HepG2 (cell line): ENCODE measurements around the gene HTN3. TPM values are rescaled to one million over a fixed set of nuclear protein-coding genes. Genes with fewer than 3 reads are reported as not detected.

Experiments used
- ATAC-seq: fragments of 200-7000 bp; cut with Tn5 transposase; 3 replicates; pipeline ENCODE4 v1.9.1; 2020; ENCODE audit warnings: mild to moderate bottlenecking, moderate library complexity
- BruUV-seq: library from RNA; stranded (reverse); fragments of 400-500 nt; replicated peaks from 2 replicates; lab custom pipeline; 2021; lab: Mats Ljungman, UMichigan
- CTCF ChIA-PET: fragments of 300-600 bp; formaldehyde crosslinking; extraction: SDS; loops from one replicate; lab custom pipeline; 2021; ENCODE audit warnings: low total read pairs, inconsistent platforms, low intra/inter-chr PET ratio; lab: Yijun Ruan, JAX
- POLR2A ChIA-PET: fragments of 350-600 bp; sonication (Branson Sonifier 250); formaldehyde crosslinking; loops from one replicate; lab custom pipeline; 2020; ENCODE audit warnings: antibody characterized with exemption, inconsistent platforms; lab: Yijun Ruan, JAX
- DNase-seq: peaks from one replicate; pipeline ENCODE4 v3.0.0-alpha.2; 2015; ENCODE audit warnings: low spot score
- FAIRE-seq: peaks from 3 replicates; lab custom pipeline; 2011; peaks lifted over from hg19 to GRCh38; lab: Jason Lieb, UNC
- H2AFZ ChIP-seq: one replicate; pipeline ENCODE4 v1.6.1; 2011; ENCODE audit warnings: low read length, inconsistent platforms
- H3K27ac ChIP-seq: fragments of 300-600 bp; 3 replicates; pipeline ENCODE4 v1.8.0; 2011; ENCODE audit warnings: mixed run types, mild to moderate bottlenecking, mixed read lengths, low read length, inconsistent platforms; ENCODE audit not compliant: insufficient read depth; ENCODE audit errors: extremely low read length
- H3K27me3 ChIP-seq, 2 experiments: fragments of 200-600 bp in 1 of 2; 2 replicates in 1 of 2; 3 replicates in 1 of 2; pipeline versions ENCODE4 v1.6.0 to v1.8.0; 2011; ENCODE audit warnings: low read length in 2 of 2, mild to moderate bottlenecking in 2 of 2, moderate library complexity in 2 of 2, inconsistent platforms in 1 of 2; ENCODE audit not compliant: insufficient read depth in 2 of 2, control insufficient read depth in 1 of 2
- H3K36me3 ChIP-seq, 2 experiments: fragments of 200-600 bp in 1 of 2; replicated peaks in 1 of 2; 2 replicates in 1 of 2; 3 replicates in 1 of 2; pipeline versions ENCODE4 v1.5.1 to v1.8.0; 2011; ENCODE audit warnings: low read length in 2 of 2, inconsistent platforms in 1 of 2; ENCODE audit not compliant: insufficient read depth in 2 of 2, control insufficient read depth in 1 of 2
- H3K4me1 ChIP-seq: 2 replicates; pipeline ENCODE4 v1.5.1; 2012; ENCODE audit warnings: low read length, inconsistent platforms; ENCODE audit not compliant: insufficient read depth
- H3K4me2 ChIP-seq: 2 replicates; pipeline ENCODE4 v1.6.0; 2011; ENCODE audit warnings: low read depth, low read length, inconsistent platforms
- H3K4me3 ChIP-seq, 3 experiments: fragments of 200-600 bp in 1 of 3; sonication (generic), shearing (Covaris generic) in 1 of 3; replicated peaks in 1 of 3; 2 replicates each; pipeline ENCODE4 v1.5.1; 2011 to 2016; ENCODE audit warnings: low read length in 3 of 3, inconsistent platforms in 2 of 3, low read depth in 2 of 3, mild to moderate bottlenecking in 2 of 3, control low read depth in 1 of 3, mixed read lengths in 1 of 3; ENCODE audit not compliant: insufficient read depth in 1 of 3
- H3K79me2 ChIP-seq: one replicate; pipeline ENCODE4 v1.6.1; 2011; ENCODE audit warnings: low read length, inconsistent platforms; ENCODE audit not compliant: insufficient read depth
- H3K9ac ChIP-seq: 2 replicates; pipeline ENCODE4 v1.6.0; 2011; ENCODE audit warnings: mild to moderate bottlenecking, low read depth, low read length, inconsistent platforms; ENCODE audit not compliant: insufficient read depth
- H3K9me3 ChIP-seq: 2 replicates; pipeline ENCODE4 v1.5.1; 2012; ENCODE audit warnings: mild to moderate bottlenecking, low read length
- H4K20me1 ChIP-seq: 2 replicates; pipeline ENCODE4 v1.6.0; 2011; ENCODE audit warnings: inconsistent platforms, mild to moderate bottlenecking, low read length, moderate library complexity; ENCODE audit not compliant: insufficient read depth
- ASH2L ChIP-seq: fragments of 300-600, 200-600 bp; sonication (generic); IDR thresholded peaks from 2 replicates; pipeline ENCODE4 v1.7.0; 2017; ENCODE audit warnings: low read depth, mild to moderate bottlenecking, moderate library complexity, mixed read lengths, low read length; ENCODE audit not compliant: insufficient read length
- HNF4A ChIP-seq: sonication (generic); formaldehyde crosslinking; IDR thresholded peaks from 2 replicates; pipeline ENCODE4 v1.4.0; 2020; ENCODE audit warnings: missing genetic modification reagents
- MAFF ChIP-seq: IDR thresholded peaks from 2 replicates; pipeline ENCODE4 v1.6.1; 2011; ENCODE audit warnings: low read depth, low read length, improper control_type of control experiment
- MAFK ChIP-seq, 2 experiments: IDR thresholded peaks in 1 of 2; conservative IDR thresholded peaks in 1 of 2; 2 replicates each; pipeline ENCODE4 v1.6.1; 2011; ENCODE audit warnings: improper control_type of control experiment in 2 of 2, low read length in 2 of 2
- NFE2L1 ChIP-seq: sonication (generic); formaldehyde crosslinking; IDR thresholded peaks from 2 replicates; pipeline ENCODE4 v1.4.0; 2020; ENCODE audit warnings: missing genetic modification reagents, mild to moderate bottlenecking, borderline replicate concordance
- SP1 ChIP-seq, 2 experiments: fragments of 450-650 bp in 1 of 2; sonication (generic) in 1 of 2; formaldehyde crosslinking in 1 of 2; IDR thresholded peaks; 2 replicates each; pipeline versions ENCODE4 v1.4.0 to v1.6.1; 2016 to 2020; ENCODE audit warnings: missing genetic modification reagents in 1 of 2
- ZNF101 ChIP-seq: sonication (generic); formaldehyde crosslinking; IDR thresholded peaks from 2 replicates; pipeline ENCODE4 v1.4.0; 2020; ENCODE audit warnings: mild to moderate bottlenecking, low read depth, missing genetic modification reagents, borderline replicate concordance
- ZNF207 ChIP-seq: fragments of 450-650 bp; IDR thresholded peaks from 2 replicates; pipeline ENCODE4 v1.6.1; 2016; ENCODE audit warnings: antibody characterized with exemption, borderline replicate concordance
- ZNF232 ChIP-seq: sonication (generic); formaldehyde crosslinking; IDR thresholded peaks from 2 replicates; pipeline ENCODE4 v1.4.0; 2020; ENCODE audit warnings: missing genetic modification reagents, borderline replicate concordance
- ZNF607 ChIP-seq: sonication (generic); formaldehyde crosslinking; IDR thresholded peaks from 2 replicates; pipeline ENCODE4 v1.5.1; 2020; ENCODE audit warnings: missing genetic modification reagents, mild to moderate bottlenecking, borderline replicate concordance
- ZNF672 ChIP-seq: sonication (generic); formaldehyde crosslinking; IDR thresholded peaks from 2 replicates; pipeline ENCODE4 v1.8.1; 2022; ENCODE audit warnings: missing genetic modification reagents
- whole genome bisulfite sequencing: methylation state at CpG from one replicate; pipeline ENCODE4 v1.1.6; 2017; ENCODE audit warnings: low lambda C conversion rate; 5-methylcytosine and 5-hydroxymethylcytosine counted together
- in situ Hi-C: cut with HindIII; loops from 2 replicates; pipeline ENCODE4 v1.10.0; 2017; ENCODE audit warnings: low pct_unique_long_range_greater_than_20kb; ENCODE audit not compliant: extremely low pct_ligation_motif_present
- intact Hi-C: fragments of 100-400 bp; cut with micrococcal nuclease; formaldehyde crosslinking; loops from one replicate; pipeline ENCODE4 v1.10.0; 2022; ENCODE audit not compliant: unreplicated experiment
- polyA plus RNA-seq, 8 experiments: library from polyadenylated mRNA; depleted of rRNA in 3 of 8; stranded (reverse) in 7 of 8; unstranded in 1 of 8; fragments of >200 nt; fragmentation: Illumina TruSeq in 4 of 8; extraction: Trizol in 4 of 8; gene quantifications; 2 replicates each; pipeline versions ENCODE4 v1.2.1 to v1.2.3, GENCODE V29; 2011 to 2016; ENCODE audit warnings: low read depth in 4 of 8, missing spikeins in 1 of 8, mixed read lengths in 1 of 8; ENCODE audit not compliant: insufficient read depth in 1 of 8
- total RNA-seq, 5 experiments: library from RNA; depleted of rRNA; stranded (reverse); fragments of >200 nt; fragmentation: Illumina TruSeq; extraction: Trizol; gene quantifications; 2 replicates each; pipeline ENCODE4 v1.2.3, GENCODE V29; 2016; ENCODE audit warnings: low read depth in 1 of 5
- TF ChIP-seq, protein P1 (sequence below): sonication (generic); formaldehyde crosslinking; IDR thresholded peaks from 2 replicates; pipeline ENCODE4 v1.9.0; 2021; ENCODE audit warnings: missing genetic modification reagents, mild to moderate bottlenecking, borderline replicate concordance

The HTN3 gene
- total and polyA plus RNA-seq, 2 of the 13 experiments (the other 11 are each of a cell fraction or from before 2014, with no cell fraction given) = not detected

- no TSS peak for BruUV-seq
- WGBS = 85% methylated on average over 1 of the region's 1 CpG
- DNase-seq (no peak), FAIRE-seq (no peak), ATAC-seq (no peak)
- intact Hi-C loops (loop anchor here (10.0 kb wide), 1 partner anchor 1458 kb away; no protein-coding TSS in a partner anchor), in situ Hi-C loops (no loop called here)
- Histone ChIP-seq H3K4me3 (no peak overlapping the region), H3K4me1 (peaks cover 17% of the 10 kb centered on the region), H3K36me3 (no peaks in the 10 kb centered on the region), H3K79me2 (no peaks in the 10 kb centered on the region), H2AFZ (no peak overlapping the region), H3K27ac (no peak overlapping the region), H4K20me1 (no peaks in the 10 kb centered on the region), H3K9me3 (no peaks in the 10 kb centered on the region), H3K9ac (no peak overlapping the region), H3K4me2 (no peak overlapping the region), H3K27me3 (no peaks in the 10 kb centered on the region)
- CTCF ChIA-PET = no interaction called here
- peak; percentile 64 to 84 for TF ChIP-seq MAFK (conservative IDR thresholded peaks at IDR 0.05 in 1 of 2, IDR thresholded peaks at IDR 0.05 in 1 of 2; ENCODE audit: low read length in 2 of 2)
- TF ChIP-seq NFE2L1 (CRISPR knock-in tag) = no peak
- no peak for TF ChIP-seq HNF4A (CRISPR knock-in tag)
- peak; percentile 67 for TF ChIP-seq MAFF
- TF ChIP-seq ZNF672 (CRISPR knock-in tag) = no peak
- TF ChIP-seq, protein P1, sequence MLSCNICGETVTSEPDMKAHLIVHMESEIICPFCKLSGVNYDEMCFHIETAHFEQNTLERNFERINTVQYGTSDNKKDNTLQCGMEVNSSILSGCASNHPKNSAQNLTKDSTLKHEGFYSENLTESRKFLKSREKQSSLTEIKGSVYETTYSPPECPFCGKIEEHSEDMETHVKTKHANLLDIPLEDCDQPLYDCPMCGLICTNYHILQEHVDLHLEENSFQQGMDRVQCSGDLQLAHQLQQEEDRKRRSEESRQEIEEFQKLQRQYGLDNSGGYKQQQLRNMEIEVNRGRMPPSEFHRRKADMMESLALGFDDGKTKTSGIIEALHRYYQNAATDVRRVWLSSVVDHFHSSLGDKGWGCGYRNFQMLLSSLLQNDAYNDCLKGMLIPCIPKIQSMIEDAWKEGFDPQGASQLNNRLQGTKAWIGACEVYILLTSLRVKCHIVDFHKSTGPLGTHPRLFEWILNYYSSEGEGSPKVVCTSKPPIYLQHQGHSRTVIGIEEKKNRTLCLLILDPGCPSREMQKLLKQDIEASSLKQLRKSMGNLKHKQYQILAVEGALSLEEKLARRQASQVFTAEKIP (CRISPR knock-in tag) = no peak
- POLR2A ChIA-PET = no interaction called here
Observed at GRCh38 chr4:69986663-69987062, 41.6 kb upstream of the HTN3 start.

DNA sequence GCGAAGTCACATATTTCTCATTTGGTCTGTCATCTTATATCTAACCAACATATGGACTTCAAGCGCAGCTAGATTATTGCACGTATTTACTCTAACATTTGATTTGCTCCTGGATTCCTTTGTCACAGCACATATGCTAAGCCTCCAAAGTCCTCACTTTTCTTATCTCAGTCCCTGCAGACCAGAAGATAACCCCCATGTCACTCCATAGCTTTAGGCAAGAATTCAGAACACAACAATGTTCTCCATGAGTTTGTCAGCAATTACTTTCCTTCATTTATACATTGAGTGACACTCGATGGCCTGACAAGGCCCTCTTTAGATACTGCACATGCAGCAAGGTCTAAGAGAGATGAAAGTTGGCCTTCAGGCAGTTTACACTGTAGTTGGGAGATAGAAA, 37.2 kb upstream of the HTN3 start:
- Histone ChIP-seq H3K27ac (no peak overlapping the region), H3K9ac (no peak overlapping the region), H3K27me3 (no peaks in the 10 kb centered on the region), H3K9me3 (no peaks in the 10 kb centered on the region), H3K4me1 (no peaks in the 10 kb centered on the region), H3K79me2 (no peaks in the 10 kb centered on the region), H2AFZ (peak overlapping the region; percentile 11), H3K4me3 (no peak overlapping the region), H4K20me1 (no peaks in the 10 kb centered on the region), H3K4me2 (no peak overlapping the region), H3K36me3 (no peaks in the 10 kb centered on the region)
- no peak for ATAC-seq
- in situ Hi-C loops = no loop called here
- ChIA-PET POLR2A (no interaction called here), CTCF (no interaction called here)
- no TSS peak for BruUV-seq
- intact Hi-C loops = no loop called here
- WGBS = 60% methylated on average over 4 of the region's 4 CpGs
- DNase-seq = no peak
- no peak for FAIRE-seq
- TF ChIP-seq ZNF607 (CRISPR knock-in tag) (no peak), ZNF207 (no peak), SP1 (IDR thresholded peaks at IDR 0.05) (no peak), SP1 (CRISPR knock-in tag; IDR thresholded peaks at IDR 0.05) (no peak), ZNF101 (CRISPR knock-in tag) (no peak), ASH2L (no peak), ZNF232 (CRISPR knock-in tag) (no peak)
